SK-MEL-5 (cell line): ENCODE data around the gene CAPN7. TPM values are rescaled to one million over a fixed set of nuclear protein-coding genes. Genes with fewer than 3 reads are reported as not detected.
"Not testable (repeated sequence)": the region's sequence is repeated elsewhere in the genome, so short reads cannot be mapped to it uniquely, and the experiment has no call there.

ENCODE experiments used
- DNase-seq: peaks from one replicate; pipeline ENCODE4 v3.0.0-alpha.2; 2016; ENCODE audit warnings: low read depth, low spot score
- in situ Hi-C: cut with HindIII; loops from 2 replicates; pipeline ENCODE4 v1.10.0; 2016; ENCODE audit warnings: low sequenced_read_pairs, high pct_unique_total_duplicates, low pct_unique_long_range_greater_than_20kb
- total RNA-seq: library from RNA; depleted of rRNA; stranded (reverse); fragments of >200 nt; shearing (Covaris generic); gene quantifications from 2 replicates; pipeline ENCODE4 v1.2.3, GENCODE V29; 2014

The CAPN7 gene
- total RNA-seq, 1 experiment from 2014 or later: 36.0 TPM

DNA sequence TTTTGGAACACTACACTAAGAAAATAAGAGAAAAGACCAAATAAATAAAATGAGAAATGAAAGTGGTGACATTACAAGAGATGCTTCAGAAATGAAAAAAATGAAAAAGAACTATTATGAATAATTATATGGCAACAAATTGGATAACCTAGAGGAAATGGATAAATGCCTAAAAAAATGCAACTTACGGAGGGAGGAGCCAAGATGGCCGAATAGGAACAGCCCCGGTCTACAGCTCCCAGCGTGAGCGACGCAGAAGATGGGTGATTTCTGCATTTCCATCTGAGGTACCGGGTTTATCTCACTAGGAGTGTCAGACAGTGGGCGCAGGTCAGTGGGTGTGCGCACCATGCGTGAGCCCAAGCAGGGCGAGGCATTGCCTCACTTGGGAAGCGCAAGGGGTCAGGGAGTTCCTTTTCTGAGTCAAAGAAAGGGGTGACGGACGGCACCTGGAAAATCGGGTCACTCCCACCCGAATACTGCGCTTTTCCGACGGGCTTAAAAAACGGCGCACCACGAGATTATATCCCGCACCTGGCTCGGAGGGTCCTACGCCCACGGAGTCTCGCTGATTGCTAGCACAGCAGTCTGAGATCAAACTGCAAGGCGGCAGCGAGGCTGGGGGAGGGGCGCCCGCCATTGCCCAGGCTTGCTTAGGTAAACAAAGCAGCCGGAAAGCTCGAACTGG, 19.4 kb upstream of the CAPN7 start:
- in situ Hi-C loops, DNase-seq: not testable (repeated sequence)

DNA sequence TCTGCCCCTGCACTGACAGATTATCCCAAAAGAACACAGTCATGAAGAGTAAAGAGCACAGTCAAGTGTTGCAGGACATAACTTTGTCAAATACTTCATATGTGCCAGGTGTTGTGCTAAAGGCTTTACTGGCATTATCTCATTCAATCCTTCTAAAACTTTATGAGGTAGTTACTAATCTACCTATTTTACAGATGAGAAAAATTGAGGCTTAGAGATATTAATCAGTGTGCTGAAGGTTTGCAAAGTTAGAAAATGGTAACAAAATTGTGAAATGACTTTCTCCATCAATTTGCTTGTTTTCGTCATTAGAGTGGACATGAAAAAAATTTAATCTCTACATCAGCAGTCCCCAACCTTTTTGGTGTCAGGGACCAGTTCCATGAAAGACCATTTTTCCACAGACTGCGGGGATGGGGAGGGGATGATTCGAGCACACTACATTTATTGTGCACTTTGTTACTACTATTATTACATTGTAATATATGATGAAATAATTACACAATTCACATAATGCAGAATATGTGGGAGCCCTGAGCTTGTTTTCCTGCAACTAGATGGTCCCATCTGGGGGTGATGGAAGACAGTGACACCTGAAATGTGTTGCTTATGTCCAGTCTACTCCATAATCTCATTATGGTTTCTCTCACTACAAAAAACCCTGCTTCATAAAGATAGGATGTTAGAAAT, 8.6 kb upstream of the CAPN7 start:
- DNase-seq: no peak
- in situ Hi-C loops: no loop called here

DNA sequence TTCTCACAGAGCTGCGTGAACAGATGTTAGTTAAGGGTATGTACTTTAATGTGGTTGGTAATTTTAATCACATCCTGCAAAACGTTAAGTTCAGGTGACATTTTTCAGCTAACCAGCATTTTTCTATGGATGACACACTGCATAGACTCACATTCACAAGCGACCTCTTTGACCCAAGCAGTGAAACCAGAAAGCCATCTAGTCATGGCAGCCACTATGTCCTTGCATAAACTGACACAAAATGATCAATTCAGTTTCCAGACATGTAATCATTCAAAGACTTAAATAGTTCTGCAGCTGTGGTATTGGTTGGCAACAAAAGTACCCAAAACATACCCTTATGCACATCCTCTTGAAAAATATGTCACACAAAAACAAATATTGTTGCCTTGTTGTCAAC, 7.4 kb upstream of the CAPN7 start:
- DNase-seq: no peak
- in situ Hi-C loops: no loop called here

DNA sequence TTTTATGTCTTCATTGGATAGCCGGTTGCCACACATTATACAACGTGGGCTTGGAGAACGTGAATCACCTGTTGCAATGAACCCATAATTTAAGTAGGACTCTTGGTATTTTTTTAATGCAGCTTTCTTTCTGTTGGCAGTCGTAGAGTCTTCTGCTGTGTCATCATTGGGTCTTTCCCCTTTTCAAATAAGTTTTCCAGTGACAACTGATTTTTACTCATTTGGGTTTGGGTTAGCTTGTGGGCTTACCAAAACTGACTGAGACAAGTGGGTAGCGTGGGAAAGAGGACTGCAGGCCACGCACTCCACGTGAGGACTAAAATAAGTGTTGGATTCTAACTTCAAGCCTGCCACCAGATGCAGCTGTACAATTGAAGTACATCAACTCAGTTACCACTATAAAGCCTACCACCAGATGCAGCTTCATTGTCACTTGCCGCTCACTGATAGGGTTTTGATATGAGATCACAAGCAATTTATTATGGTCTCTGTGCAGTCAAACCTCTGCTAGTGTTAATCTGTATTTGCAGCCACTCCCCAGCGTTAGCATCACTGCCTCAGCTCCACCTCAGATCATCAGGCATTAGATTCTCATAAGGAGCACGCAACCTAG, 6.4 kb upstream of the CAPN7 start:
- in situ Hi-C loops: no loop called here
- DNase-seq: no peak

DNA sequence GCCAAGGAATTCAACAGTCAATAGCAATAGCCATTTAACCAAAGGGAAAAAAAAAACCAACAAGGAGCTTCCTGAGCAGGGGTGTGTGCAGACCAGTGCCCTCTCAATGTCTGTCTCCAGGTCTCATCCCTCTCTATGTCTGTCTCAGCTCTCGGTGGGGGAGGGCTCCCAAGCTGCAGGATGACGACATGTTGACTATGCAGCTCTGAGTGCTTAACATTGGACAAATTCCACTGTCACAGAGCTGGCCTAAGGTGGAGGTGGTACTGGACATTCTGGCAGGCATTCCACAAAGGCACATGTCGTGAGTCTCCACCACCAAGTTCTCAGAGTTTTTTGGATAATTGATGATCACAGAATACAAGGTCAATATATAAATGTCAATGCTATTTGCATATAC, 2.0 kb upstream of the CAPN7 start:
- no peak for DNase-seq
- in situ Hi-C loops: no loop called here

DNA sequence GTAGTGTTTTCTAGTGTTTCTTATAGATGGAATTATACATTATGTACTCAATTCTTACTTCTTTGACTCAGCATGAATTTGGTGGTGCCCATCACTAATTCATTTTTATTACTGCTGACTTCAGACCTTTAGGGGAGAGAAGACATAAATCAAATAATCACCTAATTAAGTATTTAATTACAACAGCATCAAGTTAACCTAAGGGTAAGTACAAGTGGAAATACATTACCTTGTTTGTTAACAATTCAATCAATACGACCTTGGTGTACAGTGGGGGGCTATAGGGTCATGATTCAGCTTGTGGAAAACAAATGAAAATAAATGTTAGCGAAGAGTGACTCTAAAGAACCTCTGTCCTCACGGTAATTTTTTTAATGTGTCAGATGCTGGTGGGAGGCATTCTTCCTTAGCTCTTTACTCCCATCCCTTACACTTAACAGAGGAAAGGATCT, 538 bp upstream of the CAPN7 start:
- DNase-seq: no peak
- in situ Hi-C loops: no loop called here

DNA sequence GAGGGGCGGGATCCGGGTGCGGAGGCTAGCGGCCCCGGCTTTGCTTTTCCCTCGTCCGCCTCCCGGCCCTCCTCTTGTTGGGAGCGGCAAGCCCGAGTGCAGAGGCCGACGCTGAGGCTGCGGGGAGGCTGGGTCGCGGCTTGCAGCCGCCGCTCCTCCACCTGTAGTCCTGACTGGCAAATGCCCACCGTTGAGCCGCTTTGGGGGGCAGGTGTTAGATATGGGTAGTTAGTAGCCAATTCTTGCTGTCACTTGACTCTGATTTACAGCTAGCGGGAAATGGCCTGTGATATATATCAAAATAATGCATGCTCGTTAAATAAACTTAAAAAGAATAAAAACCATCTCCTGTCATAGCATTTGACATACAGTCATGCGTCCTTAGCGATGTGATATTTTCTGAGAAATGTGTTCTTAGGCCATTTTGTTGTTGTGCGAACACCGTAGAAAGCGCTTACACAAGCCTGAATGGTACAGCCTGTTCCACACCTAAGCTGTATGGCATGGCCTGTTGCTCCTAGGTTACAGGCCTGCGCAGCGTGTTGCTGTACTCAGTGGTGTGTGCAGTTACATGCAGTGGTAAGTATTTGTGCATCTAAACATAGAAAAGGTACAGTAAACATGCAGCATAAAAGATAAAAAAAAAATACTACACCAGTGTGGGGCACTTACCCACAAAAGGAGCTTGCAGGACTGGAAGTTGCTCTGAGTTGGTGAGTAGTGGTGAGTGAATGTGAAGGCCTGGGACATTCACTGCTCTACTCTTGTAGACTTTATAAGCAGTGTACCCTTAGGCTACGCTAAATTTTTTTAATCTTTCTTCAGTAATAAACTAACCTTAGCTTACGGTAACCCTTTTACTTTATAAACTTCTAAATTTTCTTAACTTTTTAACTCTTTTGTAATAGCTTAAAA, 873 bp downstream of the CAPN7 start:
- in situ Hi-C loops: no loop called here
- DNase-seq: peak; percentile 48

DNA sequence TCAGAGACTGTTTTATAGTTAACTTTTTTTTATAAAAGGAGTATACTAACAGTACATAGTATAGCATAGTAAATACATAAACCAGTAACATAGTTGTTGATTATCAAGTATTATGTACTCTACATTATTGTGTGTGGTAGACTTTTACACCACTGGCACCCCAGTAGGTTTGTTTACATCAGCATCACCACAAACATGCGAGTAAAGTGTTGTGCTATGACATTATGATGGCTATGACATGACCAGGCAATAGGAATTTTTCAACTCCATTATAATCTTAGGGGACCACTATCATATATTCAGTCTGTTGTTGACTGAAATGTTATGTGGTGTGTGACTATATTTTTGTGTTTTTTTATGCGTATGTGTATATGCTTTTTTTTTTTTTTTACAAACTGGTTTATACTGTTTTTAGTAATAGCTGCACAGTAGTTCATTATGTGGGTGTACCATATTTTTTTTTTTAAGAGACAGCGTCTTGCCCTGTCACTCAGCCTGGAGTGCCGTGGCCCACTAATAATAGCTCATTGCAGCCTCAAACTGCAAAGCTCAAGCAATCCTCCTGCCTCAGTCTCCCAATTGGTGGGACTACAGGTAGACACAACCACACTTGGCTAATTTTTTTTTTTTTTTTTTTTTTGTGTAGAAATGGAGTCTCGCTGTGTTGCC, 1.9 kb downstream of the CAPN7 start:
- in situ Hi-C loops: no loop called here
- no peak for DNase-seq

DNA sequence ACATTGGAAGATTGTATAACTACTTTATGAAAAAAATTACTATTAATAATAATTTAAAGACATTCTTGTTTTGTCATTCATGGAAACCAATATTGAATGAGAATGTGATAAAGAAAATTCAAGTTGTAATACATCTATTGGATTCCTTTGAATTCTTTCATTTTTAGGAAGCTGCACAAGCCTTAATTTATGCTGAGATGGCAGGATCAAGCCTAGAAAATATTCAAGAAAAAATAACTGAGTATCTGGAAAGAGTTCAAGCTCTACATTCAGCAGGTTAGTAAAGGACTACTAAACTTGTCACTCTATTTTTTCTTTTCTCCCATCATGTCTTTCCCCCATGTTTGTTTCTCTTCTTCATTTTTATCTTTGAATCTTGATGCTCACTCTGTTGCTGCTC, 5.9 kb downstream of the CAPN7 start:
- in situ Hi-C loops: no loop called here
- no peak for DNase-seq

DNA sequence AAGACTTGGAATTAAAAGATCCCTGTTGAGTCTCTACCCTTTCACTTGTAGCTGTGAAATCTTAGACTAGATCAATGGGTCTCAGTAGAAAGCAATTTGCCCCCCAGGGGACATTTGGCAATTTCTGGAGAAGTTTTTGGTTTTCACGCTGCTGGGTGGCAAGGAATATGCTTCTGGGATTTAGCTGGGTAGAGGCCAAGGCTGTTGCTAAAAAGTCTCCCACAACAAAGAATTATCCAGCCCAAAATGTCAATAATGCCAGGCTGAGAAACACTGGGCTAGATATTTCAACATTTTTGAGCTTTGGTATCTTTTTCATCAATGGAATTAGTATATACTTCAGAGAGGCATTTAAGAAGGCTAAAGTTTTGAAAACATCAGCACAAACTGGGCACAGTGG, 8.7 kb downstream of the CAPN7 start:
- in situ Hi-C loops: no loop called here
- no peak for DNase-seq

DNA sequence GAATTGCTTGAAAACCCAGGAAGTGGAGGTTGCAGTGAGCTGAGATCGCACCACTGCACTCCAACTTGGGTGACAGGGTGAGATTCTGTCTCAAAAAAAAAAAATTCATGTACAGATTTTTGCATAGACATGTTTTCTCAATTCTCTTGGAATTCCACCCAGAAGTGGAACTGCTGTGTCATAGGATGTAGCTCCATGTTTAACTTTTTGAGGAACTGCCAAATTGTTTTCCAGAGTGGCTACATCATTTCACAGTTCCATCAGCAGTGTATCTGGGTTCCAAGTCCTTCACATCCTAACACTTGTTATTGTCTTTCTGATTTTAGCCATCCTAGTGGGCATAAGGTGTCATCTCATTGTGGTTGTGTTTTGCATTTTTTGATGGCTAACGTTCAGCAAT, 9.9 kb downstream of the CAPN7 start:
- in situ Hi-C loops: no loop called here
- no peak for DNase-seq

DNA sequence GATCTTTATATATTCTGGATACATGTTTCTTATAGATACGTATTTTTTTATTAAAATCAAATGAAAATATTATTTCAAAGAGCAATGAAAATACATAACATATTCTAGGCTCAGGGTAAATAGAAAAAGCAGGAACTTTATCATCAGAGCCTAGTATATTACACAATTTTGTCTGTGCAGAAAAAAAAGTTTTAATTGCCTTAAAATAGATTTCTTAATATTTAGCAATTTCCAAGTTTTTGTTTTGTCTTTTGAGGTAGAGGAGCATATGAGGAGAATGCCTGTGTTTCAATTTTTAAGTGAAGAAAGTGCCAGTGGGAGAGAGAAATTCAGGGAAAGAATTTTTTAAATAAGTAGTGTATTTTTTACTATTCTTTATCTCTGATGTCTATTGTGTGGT, 10.5 kb downstream of the CAPN7 start:
- no peak for DNase-seq
- in situ Hi-C loops: no loop called here

DNA sequence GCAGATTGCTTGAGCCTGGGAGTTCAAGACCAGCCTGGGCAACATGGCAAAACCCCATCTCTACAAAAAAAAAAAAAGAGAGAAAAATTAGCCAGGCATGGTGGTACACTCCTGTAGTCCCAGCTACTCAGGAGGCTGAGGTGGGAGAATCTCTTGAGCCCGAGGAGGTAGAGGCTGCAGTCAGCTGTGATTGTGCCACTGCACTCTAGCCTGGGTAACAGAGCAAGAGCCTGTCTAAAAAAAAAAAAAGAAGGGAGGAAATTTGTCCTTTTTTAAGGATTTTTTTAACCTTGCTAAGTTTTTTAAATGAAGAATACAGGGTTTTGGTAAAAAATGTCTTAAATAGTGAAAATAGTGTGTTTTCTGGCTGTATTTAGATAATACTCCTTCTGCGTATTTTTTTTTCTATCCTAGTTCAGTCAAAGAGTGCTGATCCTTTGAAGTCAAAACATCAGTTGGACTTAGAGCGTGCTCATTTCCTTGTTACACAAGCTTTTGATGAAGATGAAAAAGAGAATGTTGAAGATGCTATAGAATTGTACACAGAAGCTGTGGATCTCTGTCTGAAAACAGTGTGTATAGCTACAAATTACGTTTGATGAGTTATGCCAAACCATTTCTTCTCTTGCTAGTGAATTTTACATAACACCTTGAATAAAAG, 11.1 kb downstream of the CAPN7 start:
- DNase-seq: no peak
- in situ Hi-C loops: no loop called here

DNA sequence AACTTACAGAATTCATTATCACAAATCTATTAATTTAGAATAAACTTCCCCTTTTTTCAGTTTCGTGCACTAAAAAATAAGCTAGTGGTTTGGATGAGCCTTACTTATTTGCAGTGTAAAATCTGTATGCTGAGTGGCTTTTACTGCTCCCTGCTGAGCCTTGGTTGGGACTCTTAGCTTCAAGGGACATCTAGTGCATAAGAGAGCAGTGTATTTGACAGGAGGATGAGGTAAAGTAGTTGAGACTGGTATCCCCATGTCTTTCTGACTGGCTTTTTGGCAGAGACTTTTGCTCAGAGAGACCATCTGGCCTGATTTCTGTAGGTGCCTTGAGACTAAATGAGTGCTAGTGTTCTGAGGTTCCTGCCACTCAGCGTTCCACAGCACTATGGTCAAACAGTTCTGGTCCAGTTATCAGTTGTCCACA, 11.8 kb downstream of the CAPN7 start:
- DNase-seq: no peak
- in situ Hi-C loops: no loop called here

DNA sequence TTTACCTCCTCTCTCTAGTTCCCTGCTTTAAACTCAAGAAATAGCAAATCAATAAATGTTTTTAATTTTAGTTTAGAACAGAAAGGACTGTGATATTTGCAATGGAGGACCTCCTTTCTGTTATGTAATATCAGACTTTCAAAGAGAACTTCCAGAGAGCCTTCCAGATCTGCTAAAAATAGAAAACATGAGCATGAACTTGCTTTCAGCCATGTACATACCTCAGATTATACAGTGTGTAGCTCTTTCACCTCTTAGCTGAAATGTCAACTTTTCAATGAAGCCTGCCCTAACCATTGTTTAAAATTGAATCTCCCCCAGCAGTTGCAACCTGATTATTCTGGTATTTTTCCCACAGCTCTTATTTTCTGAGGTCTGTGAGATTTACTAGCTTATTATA, 12.6 kb downstream of the CAPN7 start:
- in situ Hi-C loops: no loop called here
- DNase-seq: no peak

DNA sequence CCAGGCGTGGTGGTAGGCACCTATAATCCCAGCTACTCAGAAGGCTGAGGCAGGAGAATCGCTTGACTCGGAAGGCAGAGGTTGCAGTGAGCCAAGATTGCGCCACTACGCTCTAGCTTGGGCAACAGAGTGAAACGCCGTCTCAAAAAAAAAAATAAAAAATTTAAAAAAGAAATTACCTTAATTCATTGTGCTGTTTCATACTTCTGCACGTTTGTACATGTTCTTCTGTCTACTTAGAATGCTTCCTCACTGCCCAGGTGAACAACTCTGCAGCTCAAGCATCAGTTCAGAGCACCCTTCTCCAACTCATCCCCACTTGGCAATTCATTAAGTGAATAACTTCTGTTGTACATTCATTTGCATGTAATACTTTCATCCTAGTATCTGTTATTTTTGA, 14.0 kb downstream of the CAPN7 start:
- in situ Hi-C loops: no loop called here
- no peak for DNase-seq

DNA sequence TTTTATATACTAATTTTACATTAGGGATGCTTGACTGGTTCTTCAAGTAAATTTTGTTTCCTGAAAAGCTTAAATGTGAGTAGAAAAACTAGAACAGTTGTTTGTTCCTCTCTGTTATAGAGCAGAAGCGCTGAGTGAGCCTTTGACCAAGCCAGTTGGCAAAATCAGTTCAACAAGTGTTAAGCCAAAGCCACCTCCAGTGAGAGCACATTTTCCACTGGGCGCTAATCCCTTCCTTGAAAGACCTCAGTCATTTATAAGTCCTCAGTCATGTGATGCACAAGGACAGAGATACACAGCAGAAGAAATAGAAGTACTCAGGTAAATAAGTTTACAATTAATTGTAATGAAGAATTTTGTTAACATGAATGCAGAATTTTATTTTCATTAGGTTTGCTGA, 14.6 kb downstream of the CAPN7 start:
- in situ Hi-C loops: no loop called here
- DNase-seq: no peak
